Measurements from ENCODE around the gene MSRB2.

Gene MSRB2

DNA sequence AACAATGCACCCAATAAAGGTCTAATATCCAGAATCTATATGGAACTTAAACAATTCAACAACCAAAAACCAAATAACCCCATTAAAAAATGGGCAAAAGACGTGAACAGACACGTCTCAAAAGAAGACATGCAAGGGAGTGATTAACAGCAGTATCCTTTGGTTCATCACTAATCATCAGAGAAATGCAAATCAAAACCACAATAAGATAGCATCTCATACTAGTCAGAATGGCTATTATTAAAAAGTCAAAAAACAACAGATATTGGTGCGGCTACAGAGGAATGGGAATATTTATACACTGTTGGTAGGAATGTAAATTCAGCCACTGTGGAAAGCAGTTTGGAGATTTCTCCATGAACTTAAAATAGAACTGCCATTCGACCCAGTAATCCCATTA lies 46.6 kb downstream of the MSRB2 start:
- no peak for DNase-seq (ENCODE audit: low read depth)
- no peak overlapping the region for H3K4me3 ChIP-seq (ENCODE audit: control insufficient read depth, low read depth, low read length)

DNA sequence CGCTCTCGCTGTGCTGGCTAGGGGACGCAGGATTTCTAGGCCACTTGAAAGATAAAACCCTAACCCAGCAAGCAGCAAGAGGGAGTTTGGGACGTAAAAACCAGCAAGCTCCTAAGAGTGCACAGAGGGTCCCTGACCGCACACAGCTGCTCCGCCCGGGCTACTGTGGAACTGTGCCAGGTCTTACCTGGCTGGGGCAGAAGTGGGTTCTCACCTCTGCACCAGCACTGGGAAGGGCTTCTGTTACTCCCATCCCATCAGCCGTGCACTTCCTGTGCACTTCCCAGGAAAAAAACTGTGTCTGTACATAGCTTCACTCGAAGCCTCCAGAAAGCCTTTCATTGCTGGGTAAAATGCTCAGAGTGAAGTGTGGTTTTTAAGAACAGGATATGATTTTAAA lies 50.9 kb downstream of the MSRB2 start:
- H3K4me3 ChIP-seq (ENCODE audit: control insufficient read depth, low read depth, low read length) = no peak overlapping the region
- DNase-seq (ENCODE audit: low read depth) = no peak
- TF ChIP-seq, protein P1, sequence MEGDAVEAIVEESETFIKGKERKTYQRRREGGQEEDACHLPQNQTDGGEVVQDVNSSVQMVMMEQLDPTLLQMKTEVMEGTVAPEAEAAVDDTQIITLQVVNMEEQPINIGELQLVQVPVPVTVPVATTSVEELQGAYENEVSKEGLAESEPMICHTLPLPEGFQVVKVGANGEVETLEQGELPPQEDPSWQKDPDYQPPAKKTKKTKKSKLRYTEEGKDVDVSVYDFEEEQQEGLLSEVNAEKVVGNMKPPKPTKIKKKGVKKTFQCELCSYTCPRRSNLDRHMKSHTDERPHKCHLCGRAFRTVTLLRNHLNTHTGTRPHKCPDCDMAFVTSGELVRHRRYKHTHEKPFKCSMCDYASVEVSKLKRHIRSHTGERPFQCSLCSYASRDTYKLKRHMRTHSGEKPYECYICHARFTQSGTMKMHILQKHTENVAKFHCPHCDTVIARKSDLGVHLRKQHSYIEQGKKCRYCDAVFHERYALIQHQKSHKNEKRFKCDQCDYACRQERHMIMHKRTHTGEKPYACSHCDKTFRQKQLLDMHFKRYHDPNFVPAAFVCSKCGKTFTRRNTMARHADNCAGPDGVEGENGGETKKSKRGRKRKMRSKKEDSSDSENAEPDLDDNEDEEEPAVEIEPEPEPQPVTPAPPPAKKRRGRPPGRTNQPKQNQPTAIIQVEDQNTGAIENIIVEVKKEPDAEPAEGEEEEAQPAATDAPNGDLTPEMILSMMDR (conservative IDR thresholded peaks at IDR 0.05; ENCODE audit: control insufficient read depth, insufficient read depth, low read depth, low read length) = no peak

More for the DNA sequence above, 46.6 kb downstream of the MSRB2 start:
- TF ChIP-seq, protein P1 (conservative IDR thresholded peaks at IDR 0.05; ENCODE audit: control insufficient read depth, insufficient read depth, low read depth, low read length) = no peak

DNA sequence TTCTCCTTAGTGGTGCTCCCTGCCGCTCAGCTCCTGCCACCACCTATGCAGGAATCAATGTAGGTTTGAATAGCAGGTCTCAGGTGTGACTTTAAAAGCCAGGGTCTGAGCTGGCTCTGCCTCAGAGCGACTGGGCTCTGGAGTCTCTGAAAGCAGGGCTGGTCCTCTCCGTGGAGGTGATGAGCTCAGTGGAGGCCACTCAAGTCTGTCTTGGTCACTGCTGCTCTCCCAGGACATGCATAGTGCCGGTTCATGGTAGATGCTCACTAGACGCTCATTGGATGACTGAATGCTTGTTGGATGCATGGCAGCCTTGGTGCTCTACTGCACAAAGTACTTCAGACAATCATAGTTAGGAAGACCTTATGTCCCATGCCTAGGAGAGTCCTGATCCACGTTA lies 51.7 kb downstream of the MSRB2 start:
- TF ChIP-seq, protein P1 (conservative IDR thresholded peaks at IDR 0.05; ENCODE audit: control insufficient read depth, insufficient read depth, low read depth, low read length) = no peak
- no peak for DNase-seq (ENCODE audit: low read depth)
- H3K4me3 ChIP-seq (ENCODE audit: control insufficient read depth, low read depth, low read length) = no peak overlapping the region

DNA sequence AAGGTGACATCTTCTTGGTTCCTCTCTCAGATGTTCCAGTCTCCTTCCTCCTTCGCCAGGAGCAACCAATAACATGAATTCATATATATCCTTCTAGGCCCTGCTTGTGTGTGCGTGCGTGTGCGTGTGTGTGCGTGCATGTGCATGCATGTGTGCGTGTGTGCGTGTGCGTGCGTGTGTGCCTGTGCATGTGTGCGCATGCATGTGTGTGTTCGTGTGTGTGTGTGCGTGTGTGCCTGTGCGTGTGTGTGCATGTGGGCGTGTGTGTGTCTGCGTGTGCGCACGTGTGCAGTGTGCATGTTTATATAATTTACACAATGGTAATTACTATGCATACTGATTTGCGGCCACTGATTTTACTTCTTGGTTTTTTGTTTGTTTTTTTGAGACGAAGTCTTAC lies 52.8 kb downstream of the MSRB2 start:
- DNase-seq (ENCODE audit: low read depth) = no peak
- TF ChIP-seq, protein P1 (conservative IDR thresholded peaks at IDR 0.05; ENCODE audit: control insufficient read depth, insufficient read depth, low read depth, low read length) = no peak
- H3K4me3 ChIP-seq (ENCODE audit: control insufficient read depth, low read depth, low read length) = no peak overlapping the region

DNA sequence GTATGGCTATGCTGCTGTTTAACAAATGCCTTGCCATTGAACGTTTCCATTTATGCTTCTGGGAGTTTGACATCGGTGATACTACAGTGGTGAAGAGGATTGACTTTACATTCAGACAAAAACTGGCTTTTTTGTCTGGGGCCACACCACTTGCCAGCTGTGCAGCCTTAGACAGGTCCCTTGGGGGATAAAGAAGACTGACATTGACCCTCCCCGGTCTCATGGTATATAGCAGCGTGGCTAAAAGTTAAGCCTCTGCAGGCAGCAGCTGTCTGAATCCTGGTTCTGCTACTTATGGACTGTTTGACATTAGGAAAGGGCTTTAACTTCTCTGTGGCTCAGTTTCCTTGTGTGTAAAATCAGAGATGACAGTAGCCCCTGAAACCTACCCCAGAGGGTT lies 54.7 kb downstream of the MSRB2 start:
- TF ChIP-seq, protein P1 (conservative IDR thresholded peaks at IDR 0.05; ENCODE audit: control insufficient read depth, insufficient read depth, low read depth, low read length) = no peak

DNA sequence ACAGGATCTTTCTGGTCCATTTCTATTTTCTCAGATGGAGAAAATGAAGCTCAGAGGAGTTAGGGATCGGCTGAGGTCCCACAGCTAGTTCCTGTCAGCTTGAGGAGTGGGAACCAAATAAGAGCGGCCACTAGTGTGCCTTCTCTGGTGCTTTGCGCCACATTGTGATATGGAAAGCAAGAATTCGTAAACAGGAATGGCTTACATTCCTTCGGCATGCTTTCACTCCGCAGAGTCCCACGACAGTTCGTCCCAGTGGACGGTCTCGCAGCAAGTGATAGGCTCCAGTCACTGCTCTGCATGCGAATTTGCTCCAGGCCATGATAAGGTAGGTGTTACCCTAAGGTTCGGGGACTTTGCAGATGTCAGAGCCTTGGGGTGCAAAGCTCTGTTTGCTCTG lies 55.2 kb downstream of the MSRB2 start:
- H3K4me3 ChIP-seq (ENCODE audit: control insufficient read depth, low read depth, low read length) = no peak overlapping the region
- DNase-seq (ENCODE audit: low read depth) = no peak

More for the DNA sequence above, 54.7 kb downstream of the MSRB2 start:
- no peak for DNase-seq (ENCODE audit: low read depth)
- no peak overlapping the region for H3K4me3 ChIP-seq (ENCODE audit: control insufficient read depth, low read depth, low read length)

More for the DNA sequence above, 55.2 kb downstream of the MSRB2 start:
- TF ChIP-seq, protein P1 (conservative IDR thresholded peaks at IDR 0.05; ENCODE audit: control insufficient read depth, insufficient read depth, low read depth, low read length) = no peak

Data from fibroblast of mammary gland (primary cell).